HG02588 (cell line): Measurements from ENCODE around the gene XIRP2.
"Not testable (repeated sequence)": the region's sequence is repeated elsewhere in the genome, so short reads cannot be mapped to it uniquely, and the experiment has no call there.

Source experiments
- ATAC-seq: cut with Tn5 transposase; IDR thresholded peaks from one replicate; pipeline ENCODE4 v1.9.1; 2021; ENCODE audit warnings: mild to moderate bottlenecking, moderate library complexity; ENCODE audit not compliant: unreplicated experiment

The XIRP2 gene

DNA sequence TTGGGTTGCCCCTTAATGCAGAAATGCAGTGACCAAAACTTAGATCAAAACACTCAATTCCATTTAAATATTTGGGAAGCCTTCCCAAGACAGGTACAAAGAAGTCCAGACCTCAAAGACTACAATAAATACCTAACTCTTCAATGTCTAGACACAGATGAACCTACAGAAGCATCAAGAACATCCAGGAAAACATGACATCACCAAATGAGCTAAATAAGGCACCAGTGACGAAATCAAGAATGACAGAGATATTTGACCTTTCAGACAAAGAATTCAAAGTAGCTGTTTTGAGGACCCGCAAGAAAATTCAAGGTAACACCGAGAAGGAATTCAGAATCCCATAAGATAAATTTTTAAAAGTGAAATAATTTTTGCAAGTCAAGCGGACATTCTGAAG lies 140.2 kb downstream of the XIRP2 start:
- no peak for ATAC-seq

DNA sequence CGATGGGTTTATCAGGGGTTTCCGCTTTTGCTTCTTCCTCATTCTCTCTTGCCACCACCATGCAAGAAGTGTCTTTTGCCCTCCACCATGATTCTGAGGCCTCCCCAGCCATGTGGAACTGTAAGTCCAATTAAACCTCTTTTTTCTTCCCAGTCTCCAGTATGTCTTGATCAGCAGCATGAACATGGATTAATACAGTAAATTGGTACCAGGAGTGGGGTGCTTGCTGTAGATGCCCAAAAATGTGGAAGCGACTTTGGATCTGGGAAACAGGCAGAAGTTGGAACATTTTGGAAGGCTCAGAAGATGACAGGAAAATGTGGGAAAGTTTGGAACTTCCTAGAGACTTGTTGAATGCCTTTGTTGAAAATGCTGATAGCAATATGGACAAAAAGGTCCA lies 146.7 kb downstream of the XIRP2 start:
- not testable (repeated sequence) for ATAC-seq

DNA sequence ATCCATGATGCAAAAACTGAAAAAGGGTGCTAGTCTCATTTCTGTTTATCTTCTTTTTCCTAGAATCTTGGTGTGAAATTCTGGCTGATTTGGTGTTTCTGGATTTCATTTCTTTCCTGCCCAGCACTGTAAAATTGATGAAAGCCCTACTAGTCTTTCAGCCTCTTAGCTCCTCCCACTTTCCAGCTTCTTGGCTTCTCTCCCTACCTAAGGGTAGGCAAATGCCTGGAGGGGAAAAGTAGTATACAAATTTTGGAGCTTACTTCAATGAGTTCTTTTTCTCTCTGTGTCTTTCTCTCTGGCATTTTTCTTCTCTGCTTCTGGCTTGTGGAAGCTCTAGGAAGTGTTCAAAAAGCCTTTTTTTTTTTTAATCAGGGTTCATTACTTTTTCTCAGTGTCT lies 160.5 kb downstream of the XIRP2 start:
- ATAC-seq, result no peak

DNA sequence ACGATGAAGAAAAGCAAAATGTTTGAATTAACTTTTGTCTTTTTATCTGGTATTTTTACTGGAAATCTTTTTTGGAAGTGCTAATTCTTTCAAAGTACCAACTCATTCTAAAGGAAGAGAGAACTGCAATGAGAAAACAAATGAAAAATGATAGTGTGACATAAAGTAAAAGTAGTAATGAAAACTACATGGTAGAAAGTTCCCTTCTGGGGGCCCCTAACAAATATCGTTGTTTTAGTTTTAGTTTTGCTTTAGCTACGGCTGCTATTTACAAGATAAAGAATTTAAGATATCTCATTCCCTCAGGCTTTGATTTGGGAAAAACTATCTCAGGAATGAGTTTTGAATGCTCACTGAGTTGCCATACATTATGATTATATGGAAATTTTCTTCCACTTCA lies 161.4 kb downstream of the XIRP2 start:
- ATAC-seq, result no peak

DNA sequence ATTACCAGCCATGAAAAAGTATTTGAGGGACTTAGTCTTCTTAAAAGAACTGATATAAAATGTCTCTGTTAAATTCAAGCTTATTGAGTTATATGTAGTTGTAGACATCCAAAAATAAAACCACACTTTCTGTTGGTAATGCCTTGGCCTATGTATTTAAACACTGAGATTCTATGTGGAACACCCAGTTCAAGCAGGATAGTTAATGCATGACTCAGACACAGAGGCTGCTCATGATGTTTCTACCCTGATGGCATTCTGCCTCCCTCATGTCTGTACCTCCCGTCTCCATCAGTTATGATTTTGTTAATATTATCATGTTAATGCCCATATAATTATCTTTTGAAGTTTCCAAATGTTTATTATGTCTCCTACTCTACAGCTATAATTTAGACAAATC lies 164.5 kb downstream of the XIRP2 start:
- ATAC-seq, result no peak

DNA sequence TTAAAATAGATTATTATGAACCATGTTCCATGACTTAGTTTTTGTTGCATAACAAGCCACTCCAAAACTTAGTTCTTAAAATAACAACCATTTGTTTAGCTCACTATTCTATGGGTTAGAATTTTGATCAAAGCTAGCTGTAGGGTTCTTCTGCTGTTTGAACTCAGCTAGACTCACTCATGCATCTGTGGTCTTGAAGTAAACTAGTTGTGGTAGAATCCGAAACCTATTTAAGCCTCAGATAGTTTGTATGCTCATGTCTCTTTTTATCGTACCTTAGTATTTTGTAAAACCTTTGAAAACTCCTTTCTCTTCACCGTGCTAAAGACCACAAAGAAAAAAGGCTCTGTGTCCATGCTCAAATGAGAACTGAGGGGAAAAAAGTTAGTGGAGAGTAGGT lies 166.6 kb downstream of the XIRP2 start:
- no peak for ATAC-seq

DNA sequence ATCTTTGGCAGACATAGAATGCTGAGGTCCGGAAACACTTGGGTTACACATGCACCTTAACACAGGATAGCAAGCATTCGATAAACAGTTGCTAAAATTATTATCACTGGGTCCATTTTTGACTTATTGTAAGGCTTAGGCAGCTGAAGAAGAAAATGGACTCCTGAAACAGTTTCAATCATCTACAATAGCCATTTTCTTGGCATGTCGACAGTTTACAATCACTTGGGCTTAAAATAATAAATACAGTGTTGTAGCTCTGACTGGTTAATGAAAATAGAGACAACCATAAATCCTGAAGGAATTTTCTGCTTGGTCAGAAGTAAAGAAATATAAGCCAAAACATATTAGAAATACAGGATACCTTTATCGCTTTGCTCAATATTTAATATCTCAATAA lies 169.2 kb downstream of the XIRP2 start:
- ATAC-seq, result no peak

DNA sequence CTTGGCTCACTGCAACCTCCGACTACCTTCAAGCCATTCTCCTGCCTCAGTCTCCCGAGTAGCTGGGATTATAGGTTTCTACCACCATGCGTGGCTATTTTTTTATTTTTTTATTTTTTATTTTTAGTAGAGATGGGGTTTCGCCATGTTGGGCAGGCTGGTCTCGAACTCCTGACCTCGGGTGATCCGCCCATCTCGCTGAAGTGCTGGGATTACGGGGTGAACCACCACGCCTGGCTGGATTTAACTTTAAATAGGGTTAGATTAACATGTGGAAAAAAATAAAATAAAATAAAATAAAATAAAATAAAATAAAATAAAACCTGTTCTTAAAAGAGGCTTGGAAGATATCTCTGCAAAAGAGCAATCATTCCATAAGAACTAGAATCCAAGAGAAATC lies 170.9 kb downstream of the XIRP2 start:
- ATAC-seq, result no peak

DNA sequence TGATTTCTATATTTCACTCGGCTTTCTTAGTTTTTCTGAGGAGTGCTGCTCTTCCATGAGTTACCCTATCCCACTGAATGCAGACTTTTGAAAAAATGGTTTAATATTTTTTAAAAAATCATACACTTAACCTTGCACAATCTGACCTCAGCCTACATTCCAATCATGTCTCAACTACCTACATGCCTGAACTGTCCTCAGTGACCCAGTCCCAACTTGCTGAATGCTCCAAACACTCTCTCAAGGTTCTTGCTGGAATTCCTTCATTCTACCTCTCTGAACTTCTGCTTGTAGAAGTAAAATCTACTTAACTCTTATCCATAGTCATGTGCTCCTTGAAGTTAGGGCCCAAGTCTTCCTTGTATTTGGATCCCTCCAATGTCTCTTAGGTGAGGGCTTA lies 181.6 kb downstream of the XIRP2 start:
- no peak for ATAC-seq

DNA sequence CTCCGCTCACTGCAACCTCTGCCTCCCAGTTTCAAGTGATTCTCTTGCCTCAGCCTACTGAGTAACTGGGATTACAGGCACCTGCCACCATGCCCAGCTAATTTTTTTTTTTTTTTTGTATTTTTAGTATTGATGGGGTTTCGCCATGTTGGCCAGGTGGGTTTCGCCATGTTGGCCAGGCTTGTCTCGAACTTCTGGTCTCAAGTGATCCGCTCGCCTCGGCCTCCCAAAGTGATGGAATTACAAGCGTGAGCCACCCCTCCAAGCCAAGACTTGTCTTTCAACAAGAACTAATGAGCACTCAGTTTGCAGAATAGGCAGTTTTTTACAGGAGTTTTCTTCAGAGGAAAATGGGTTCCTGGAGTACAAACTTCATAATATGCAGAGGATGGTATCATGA lies 187.4 kb downstream of the XIRP2 start:
- ATAC-seq, result not testable (repeated sequence)

DNA sequence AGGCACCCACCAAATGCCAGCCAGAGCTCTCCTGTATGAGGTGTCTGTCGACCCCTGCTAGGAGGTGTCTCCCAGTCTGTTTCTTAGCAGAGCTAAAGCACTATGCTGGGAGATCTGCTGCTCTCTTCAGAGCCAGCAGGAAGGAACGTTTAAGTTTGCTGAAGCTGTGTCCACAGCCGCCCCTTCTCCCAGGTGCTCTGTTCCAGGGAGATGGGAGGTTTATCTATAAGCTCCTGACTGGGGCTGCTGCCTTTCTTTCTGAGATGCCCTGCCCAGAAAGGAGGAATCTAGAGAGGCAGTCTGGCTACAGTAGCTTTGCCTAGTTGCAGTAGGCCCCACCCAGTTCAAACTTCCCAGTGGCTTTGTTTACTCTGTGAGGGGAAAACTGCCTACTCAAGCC lies 210.7 kb downstream of the XIRP2 start:
- not testable (repeated sequence) for ATAC-seq

DNA sequence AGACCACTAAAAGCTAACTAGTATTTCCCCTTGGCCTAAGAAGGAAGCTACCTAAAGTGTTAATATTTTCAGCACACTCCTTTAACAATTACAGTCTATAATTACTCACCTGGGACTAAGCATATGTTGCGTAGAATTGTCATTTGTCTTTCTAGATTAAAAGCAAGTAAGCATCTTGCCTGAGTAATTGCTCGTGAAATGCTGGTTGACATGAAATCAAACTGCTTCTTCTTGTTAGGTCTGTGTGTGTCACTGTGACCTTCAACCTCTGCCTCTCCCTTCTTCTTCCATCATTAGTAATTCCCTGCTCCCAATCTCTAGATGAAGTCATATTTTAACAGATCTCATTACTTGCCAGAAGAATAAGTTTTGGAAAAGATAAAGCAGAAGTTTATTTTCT lies 212.2 kb downstream of the XIRP2 start:
- ATAC-seq, result no peak

DNA sequence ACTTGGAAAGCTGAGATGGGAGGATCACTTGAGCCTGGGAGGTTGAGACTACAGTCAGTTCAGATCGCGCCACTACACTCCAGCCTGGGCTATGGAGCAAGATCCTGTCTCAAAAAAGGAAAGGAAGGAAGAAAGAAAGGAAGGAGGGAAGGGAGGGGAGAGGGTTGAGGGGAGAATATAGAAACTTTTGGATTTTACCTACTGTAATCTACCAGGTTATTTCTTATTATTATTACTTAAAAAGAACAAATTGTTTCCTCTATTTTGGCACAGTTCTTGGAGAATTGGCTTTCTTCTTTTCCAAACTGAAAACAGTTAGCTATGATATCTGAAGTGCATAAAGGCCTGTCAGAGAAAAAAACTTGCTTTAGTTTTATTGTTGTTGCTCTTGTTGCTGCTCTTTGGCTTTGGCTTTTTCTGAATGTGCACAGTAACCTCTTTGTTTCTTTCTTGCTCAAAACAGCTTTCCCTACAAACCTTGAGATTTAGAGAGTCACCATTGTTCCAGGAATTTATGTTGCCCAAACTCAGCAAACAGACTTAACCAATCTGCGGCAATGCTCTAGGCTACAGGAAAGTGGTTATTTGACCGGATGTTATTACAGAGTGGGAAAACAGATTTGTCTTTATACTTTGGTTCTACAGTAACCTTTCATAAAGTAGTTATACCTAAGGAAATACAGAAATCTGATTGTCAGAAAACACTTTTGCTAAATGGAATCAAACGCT lies 214.9 kb downstream of the XIRP2 start:
- no peak for ATAC-seq

DNA sequence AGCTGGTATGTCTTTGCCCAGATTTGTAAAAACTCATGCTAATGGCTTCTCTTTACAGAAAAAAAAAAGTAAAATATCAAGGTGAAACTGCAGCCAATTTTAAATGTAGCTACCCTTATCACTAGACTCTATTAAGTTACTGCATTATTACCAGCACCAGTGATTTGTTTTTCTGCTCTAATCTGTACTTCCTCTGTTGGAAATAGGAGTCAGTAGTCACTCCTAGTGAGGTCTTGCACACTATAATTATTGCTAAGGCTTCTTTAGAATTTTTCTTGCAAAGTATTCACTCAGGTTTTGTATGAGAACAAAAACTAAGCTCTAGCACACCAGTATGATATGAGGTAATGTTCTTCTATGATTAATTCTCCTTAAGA lies 215.5 kb downstream of the XIRP2 start:
- no peak for ATAC-seq

DNA sequence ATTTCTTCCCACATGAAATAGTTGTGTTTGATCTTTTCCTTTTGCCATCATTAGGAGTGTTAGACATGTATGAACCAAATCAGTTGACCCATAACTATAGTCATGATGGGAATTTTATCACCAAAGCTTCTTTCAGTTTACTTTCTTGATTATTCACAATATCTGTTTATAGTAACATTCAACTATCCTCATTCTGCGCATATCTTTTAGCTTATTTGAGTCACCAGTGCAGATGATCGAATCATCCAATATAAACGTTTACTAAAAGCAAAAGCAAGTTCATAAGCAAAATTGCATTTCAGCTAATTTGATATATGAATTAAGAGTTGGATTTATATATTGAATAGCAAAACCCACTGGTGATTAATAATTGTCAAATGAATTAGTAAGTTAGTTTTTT lies 216.4 kb downstream of the XIRP2 start:
- no peak for ATAC-seq

DNA sequence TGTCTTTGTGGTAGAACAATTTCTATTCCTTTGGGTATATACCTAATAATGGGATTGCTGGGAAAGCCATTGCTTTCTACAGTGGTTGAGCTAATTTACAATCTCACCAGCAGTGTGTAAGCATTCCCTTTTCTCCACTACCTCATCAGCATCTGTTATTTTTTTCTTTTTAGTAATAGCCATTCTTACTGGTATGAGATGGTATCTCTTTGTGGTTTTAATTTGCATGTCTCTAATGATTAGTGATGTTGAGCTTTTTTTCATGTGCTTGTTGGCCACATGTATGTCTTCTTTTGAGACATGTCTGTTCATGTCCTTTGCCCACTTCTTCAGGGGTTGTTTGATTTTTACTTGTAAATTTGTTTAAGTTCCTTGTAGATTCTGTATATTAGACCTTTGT lies 221.4 kb downstream of the XIRP2 start:
- ATAC-seq, result not testable (repeated sequence)

DNA sequence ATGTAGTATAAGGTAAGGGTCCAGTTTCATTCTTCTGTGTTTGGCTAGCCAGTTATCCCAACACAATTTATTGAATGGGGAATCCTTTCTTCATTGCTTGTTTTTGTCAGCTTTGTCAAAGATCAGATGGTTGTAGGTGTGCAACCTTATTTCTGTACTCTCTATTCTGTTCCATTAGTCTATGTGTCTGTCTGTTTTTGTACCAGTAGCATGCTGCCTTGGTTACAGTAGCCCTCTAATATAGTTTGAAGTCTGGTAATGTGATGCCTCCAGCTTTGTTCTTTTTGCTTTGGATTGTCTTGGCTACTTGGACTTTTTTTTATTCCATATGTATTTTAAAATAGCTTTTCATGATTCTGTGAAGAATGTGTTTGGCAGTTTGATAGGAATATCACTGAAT lies 222.1 kb downstream of the XIRP2 start:
- ATAC-seq, result no peak

DNA sequence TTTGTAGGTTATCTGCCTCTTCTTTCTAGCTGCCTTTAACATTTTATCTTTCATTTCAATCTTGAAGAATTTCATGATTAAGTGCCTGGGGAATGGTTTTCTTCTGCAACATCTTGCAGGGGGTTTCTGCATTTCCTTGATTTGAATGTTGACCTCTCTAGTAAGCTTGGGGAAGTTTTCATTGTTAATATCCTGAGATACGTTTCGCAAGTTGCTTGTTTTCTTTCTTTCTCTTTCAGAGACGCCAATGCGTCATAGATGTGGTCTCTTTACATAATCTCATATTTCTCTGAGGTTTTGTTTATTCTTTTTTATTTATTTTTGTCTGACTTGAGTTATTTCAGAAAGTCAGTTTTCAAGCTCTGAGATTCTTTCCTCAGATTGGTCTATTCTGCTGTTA lies 225.7 kb downstream of the XIRP2 start:
- no peak for ATAC-seq

DNA sequence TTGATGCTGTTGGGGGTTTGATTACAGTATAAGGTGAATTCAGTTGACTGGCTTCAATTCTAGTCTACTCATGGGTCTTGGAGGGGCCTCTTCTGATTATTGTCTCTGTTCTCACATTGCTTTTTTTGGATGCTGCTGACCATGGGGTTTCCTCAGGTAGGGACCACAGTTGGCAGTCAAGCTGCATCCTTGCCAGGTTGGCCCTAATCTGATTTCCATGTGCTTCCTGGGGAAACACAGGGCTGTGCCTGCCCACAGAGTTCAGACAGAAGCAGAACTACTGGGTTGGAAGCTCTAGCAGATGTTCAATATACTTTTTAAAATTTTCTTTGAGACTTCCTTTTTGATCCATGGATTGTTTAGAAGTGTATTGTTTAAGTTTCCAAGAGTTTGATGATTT lies 227.3 kb downstream of the XIRP2 start:
- ATAC-seq, result no peak

DNA sequence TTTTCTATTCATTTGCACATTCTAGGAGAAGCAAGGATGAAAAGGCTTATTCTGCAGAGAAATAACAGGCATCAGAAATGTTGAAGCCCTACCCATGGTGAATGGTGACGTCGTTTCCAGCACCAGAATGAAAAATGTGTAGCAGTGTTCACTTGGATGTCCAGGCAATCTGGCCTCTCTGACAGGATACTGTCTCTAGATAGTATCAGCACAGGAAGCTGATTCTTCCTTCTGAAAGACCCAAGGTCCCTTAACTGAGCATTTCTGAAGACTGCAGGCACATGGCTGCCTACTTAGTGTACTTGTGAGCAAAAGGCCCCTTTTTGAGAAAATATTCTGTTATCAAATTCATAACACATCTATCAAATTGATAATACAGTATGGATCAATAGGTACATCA lies 234.1 kb downstream of the XIRP2 start:
- no peak for ATAC-seq

DNA sequence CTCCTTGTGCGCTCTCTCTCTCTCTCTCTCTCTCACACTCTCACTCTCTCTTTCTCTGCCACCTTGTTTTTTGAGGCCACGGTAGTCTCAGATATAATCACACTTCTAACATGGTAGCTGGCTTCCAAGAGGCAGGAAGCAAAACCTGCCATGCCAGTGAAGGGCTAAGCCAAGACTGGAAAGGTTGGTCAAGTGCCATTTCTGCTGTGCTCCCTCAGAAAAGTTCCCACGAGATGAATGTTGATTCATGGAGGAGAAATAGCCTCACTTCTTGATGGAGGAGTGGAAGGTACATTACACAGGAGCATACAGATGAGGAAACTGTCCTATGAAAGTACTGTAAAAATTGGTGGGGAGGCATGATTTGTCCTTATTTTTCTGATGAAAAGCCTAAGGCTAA lies 237.9 kb downstream of the XIRP2 start:
- ATAC-seq, result no peak

DNA sequence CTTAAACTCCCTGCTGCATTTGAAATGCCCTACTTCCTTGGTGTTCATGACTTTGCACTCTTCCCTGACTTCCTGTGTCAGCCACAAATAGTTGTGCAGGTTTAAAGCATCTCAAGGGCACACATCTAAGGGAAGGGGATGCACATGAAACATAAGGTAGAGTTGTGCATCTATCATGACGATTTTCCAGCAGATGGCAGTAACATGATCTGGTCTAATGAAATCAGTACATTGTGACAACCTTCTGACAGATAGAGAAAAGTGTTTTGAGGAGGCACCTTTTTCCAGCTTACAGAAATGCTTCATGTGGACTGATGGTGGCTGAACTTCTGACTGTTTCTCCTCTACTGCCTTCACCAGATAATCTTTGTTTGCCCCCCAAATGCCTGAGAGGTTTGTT lies 238.9 kb downstream of the XIRP2 start:
- no peak for ATAC-seq

DNA sequence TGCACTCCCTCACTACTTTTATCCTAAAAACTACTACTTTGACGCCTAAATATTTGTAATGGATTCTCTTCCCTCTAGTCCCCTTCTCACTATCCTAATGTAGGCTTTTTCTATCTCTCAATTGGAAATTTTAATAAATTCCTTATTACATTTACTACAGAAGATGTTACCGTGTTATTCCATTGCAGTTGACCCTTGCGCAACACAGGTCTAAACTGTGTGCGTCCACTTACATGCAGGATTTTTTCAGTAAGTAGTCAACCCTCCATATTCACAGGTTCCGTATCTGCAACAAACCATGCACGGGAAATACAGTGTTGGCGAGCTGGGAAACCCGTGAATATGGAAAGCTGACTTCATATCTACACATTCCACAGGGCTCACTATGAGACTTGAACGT lies 239.8 kb downstream of the XIRP2 start:
- ATAC-seq, result no peak
